C4-2B (cell line): ENCODE results near the gene SLC44A5.

Experiments
- CTCF ChIP-seq: fragments of 450-650 bp; conservative IDR thresholded peaks from 2 replicates; pipeline ENCODE4 v1.5.1; 2017; ENCODE audit warnings: mild to moderate bottlenecking
- ZFX ChIP-seq: fragments of 450-650 bp; IDR thresholded peaks from 2 replicates; pipeline ENCODE4 v1.6.1; 2017

DNA sequence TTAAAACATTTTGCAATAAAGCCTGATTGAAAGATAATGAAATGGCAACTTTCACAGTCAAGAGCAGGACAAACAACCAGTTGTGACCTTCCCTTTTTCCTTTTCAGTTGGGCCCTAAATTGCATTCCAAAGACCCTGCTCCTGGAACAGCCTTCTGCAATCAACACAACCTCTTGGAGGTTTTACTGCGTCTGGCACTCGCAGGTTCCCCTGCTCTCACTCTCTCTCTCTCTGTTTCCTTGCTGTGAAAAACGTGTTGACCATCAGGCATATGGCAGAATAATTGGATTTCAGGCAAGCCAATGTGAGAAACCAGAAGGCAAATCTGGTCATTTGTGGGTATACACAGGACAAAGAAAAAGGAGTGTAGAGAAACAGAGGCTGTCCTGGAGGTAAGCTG lies 23.2 kb downstream of the SLC44A5 start:
- TF ChIP-seq CTCF (no peak), ZFX (no peak)
